ENCODE data around the gene TGM4. TPM values are rescaled to one million over a fixed set of nuclear protein-coding genes. Genes with fewer than 3 reads are reported as not detected.

TGM4 gene
- total and polyA plus RNA-seq, 9 of the 15 experiments (the other 6 are each of a cell fraction or from before 2014, with no cell fraction given): not detected

- FAIRE-seq: no peak
Observed at GRCh38 chr3:44890852-44891251, 16.4 kb downstream of the TGM4 start.

More at GRCh38 chr3:44890852-44891251, 16.4 kb downstream of the TGM4 start:
- Histone ChIP-seq H2AFZ (ENCODE audit: low read depth, low read length) (no peak overlapping the region), H4K20me1 (replicated peaks; ENCODE audit: control insufficient read depth, insufficient read depth, low read length) (no peaks in the 10 kb centered on the region; the same call in 1 of the 2 replicates), H3K79me2 (ENCODE audit: control insufficient read depth, insufficient read depth, low read length) (no peaks in the 10 kb centered on the region), H3K36me3 (ENCODE audit: control insufficient read depth, insufficient read depth, low read length) (no peaks in the 10 kb centered on the region), H3K27me3 (ENCODE audit: control insufficient read depth in 2 of 2, insufficient read depth in 2 of 2, low read length in 2 of 2) (peaks cover 23 to 51% of the 10 kb centered on the region in 2 experiments), H3K9me3 (replicated peaks; ENCODE audit: control insufficient read depth, insufficient read depth, low read depth, low read length) (no peaks in the 10 kb centered on the region), H3K9ac (ENCODE audit: insufficient read depth in 1 of 2, low read depth in 2 of 2, low read length in 2 of 2) (no peak overlapping the region), H3K4me3 (no peak overlapping the region), H3K4me1 (replicated peaks in 1 of 2; ENCODE audit: control insufficient read depth in 2 of 2, insufficient read depth in 2 of 2, low read length in 2 of 2) (no peaks in the 10 kb centered on the region), H3K27ac (ENCODE audit: extremely low read depth, low read depth, low read length) (no peak overlapping the region), H3K9me1 (ENCODE audit: control insufficient read depth, insufficient read depth, low read length) (no peaks in the 10 kb centered on the region), H3K4me2 (ENCODE audit: insufficient read depth, low read length) (no peak overlapping the region)
- ATAC-seq (no peak), DNase-seq (ENCODE audit: extremely low read depth in 1 of 4, low spot score in 3 of 4) (no peak)
- TF ChIP-seq ZNF407 (IDR thresholded peaks at IDR 0.05; ENCODE audit: low read depth): no peak
- TF ChIP-seq TAF9B (IDR thresholded peaks at IDR 0.05; ENCODE audit: partially characterized antibody): no peak
- TF ChIP-seq NCOA4 (IDR thresholded peaks at IDR 0.05; ENCODE audit: partially characterized antibody): no peak
- TF ChIP-seq MAFG (tag; conservative IDR thresholded peaks at IDR 0.05): no peak
- TF ChIP-seq YBX1 (IDR thresholded peaks at IDR 0.05): no peak
- TF ChIP-seq ZSCAN29 (IDR thresholded peaks at IDR 0.05): no peak
- no peak for TF ChIP-seq SMARCB1 (IDR thresholded peaks at IDR 0.05; ENCODE audit: insufficient read length, low read depth)
- BruUV-seq (replicated peaks): no TSS peak
- intact Hi-C loops (cut with micrococcal nuclease): no loop called here
- 0% methylated on average over 3 of the region's 3 CpGs for WGBS (ENCODE audit: insufficient coverage, low coverage, missing lambda C conversion rate)
- ChIA-PET CTCF (ENCODE audit: low intra/inter-chr PET ratio) (no interaction called here), POLR2A (interaction anchor here (0.7 to 1.1 kb wide), 3 partner anchors 10 to 1761 kb away, joined by 3 to 5 read pairs (median 5); no protein-coding TSS in a partner anchor)
- in situ Hi-C loops (cut with MboI): no loop called here
